Amygdala (tissue), 56 donors: ENCODE data around the gene SDC4.
A peak's percentile ranks its signal among the peaks of the same experiment; 100 is the strongest.
"Not testable (repeated sequence)": the region's sequence is repeated elsewhere in the genome, so short reads cannot be mapped to it uniquely, and the experiment has no call there.

ENCODE experiments used
- DNase-seq, 56 donors: peaks; one replicate each; lab custom pipeline; 2025; lab: John Stamatoyannopoulos, UW

The SDC4 gene

GRCh38 chr20:45365444-45365970, 17.3 kb upstream of the SDC4 start:
- no peak for DNase-seq

GRCh38 chr20:45363611-45364492, 15.6 kb upstream of the SDC4 start:
- no peak for DNase-seq

DNA sequence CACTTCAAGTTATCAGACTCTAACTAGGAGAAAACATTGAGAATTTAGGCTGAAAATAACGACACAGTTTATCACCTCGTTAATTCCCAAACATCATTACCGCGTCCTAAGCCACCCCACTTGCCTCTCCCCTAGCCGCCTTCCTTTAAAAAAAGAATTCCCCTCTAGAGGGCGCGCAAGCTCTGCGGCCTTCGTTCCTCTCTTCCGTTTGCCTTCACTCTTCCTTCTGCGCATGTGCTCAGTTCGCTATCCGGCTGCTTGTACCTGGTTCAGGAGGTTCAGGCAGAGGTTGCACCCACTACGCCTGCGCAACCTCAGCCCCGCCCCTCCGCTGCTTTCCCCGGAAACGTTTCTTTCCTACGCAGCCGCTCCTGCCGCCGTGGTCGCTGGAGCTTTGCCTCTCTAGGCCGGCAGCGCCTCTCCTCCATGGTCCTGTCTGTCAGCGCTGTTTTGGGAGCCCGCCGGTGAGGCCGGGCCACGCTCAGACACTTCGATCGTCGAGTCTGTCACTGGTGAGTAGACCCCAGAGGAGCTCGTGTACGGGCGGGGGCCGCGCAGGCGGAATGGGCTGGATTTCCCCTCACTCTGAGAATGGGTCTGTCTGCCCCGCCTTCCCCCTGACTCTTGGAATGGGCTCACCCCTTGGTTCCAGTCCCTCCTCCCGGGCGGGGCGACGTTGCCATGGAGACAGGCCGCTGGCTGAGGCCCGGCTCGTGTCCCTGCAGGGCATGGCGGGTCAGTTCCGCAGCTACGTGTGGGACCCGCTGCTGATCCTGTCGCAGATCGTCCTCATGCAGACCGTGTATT, 14.8 kb upstream of the SDC4 start, which contains the start of gene SYS1:
Gene SYS1 (plus strand): TSS at position 353 of the 807 bp plus-strand sequence. CDS start 376 bp downstream, at position 729.
- peak; percentile 82 to 100 (median 96) for DNase-seq

- DNase-seq: no peak
These were observed 13.6 kb upstream of the SDC4 start for GRCh38 chr20:45361793-45362192.

GRCh38 chr20:45359406-45360148, 11.4 kb upstream of the SDC4 start:
- no peak for DNase-seq

GRCh38 chr20:45359069-45359405, 10.8 kb upstream of the SDC4 start:
- no peak for DNase-seq

- DNase-seq: peak in 42 of 56 donors; percentile 12 to 82 (median 52)
These were observed 10.3 kb upstream of the SDC4 start for GRCh38 chr20:45358282-45359068.

GRCh38 chr20:45355209-45356084, 7.2 kb upstream of the SDC4 start:
- no peak for DNase-seq

GRCh38 chr20:45354423-45355208, 6.4 kb upstream of the SDC4 start:
- no peak for DNase-seq

GRCh38 chr20:45353746-45354145, 5.5 kb upstream of the SDC4 start:
- no peak for DNase-seq

GRCh38 chr20:45352729-45353128, 4.5 kb upstream of the SDC4 start:
- DNase-seq: no peak

GRCh38 chr20:45350795-45351194, 2.6 kb upstream of the SDC4 start:
- DNase-seq: not testable (repeated sequence)

DNA sequence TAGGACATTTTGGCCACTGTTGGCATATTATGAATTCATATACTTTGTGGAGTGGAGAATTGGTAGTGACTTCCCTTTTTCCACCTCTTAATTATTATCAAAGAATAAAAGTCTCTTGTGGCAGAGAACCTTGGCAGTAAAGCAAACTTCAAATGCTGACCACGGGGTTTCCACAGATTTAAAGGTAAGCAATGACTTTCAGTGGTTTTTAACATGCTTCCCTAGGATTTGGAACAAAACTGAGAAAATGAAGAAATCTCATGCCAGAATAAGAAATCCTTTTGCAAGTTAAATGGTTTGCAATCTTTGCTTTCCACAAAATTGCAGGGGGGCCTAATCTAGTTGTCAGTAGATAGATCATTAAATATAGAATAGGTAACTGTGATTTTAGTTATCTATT, 2.0 kb upstream of the SDC4 start:
- DNase-seq: no peak

- DNase-seq: no peak
These were observed 808 bp downstream of the SDC4 start for GRCh38 chr20:45347297-45347935.

DNA sequence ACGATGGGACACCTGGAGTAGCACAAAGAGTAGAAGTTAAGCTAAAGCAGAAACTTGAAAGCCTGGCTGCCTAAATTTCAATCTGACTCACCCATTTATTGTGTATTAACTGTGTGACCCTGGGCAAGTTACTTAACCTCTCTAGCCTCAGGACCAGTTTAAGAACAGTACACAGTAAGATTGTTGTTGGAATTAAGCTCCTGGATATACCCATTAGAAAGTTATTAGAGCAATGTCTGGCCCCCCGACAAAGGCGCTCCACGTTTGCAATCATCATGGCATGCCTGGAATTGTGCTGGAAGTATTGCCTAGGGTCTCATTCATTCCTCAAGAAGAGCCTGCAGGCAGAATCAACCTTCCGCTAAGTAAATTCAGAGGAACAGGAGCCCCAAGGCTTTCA, 1.4 kb downstream of the SDC4 start:
- no peak for DNase-seq

DNA sequence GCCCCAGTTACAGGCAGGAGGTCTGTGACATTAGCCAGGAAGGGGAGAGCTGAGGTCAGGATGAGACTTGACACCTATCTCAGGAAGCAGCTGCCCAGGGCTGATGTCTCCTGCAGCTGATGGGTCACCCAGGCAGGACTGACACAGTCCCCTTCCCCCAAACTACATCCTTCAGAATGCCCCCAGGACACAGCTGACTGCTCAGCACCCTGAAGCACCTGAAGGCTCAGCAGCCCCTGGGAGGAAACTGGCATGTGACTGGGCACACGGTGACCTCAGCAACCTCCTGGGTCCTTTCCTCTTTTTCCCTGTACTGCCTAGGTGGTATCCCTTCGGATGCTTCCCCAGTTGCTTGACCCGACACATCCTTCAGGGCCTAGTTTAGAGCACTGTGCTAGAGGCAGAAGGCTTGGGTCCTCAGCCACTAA, 1.9 kb downstream of the SDC4 start:
- no peak for DNase-seq
